GM12878 (cell line): ENCODE measurements around the gene KCNRG. TPM values are rescaled to one million over a fixed set of nuclear protein-coding genes. Genes with fewer than 3 reads are reported as not detected.

ENCODE experiments used
- CHD1 ChIP-seq: IDR thresholded peaks from 2 replicates; pipeline ENCODE4 v1.6.1; 2012; ENCODE audit warnings: low read depth, low read length, improper control_type of control experiment
- CHD4 ChIP-seq: fragments of 200-600 bp; sonication (generic); IDR thresholded peaks from 2 replicates; pipeline ENCODE4 v1.6.1; 2016; ENCODE audit warnings: mild to moderate bottlenecking
- CREB1 ChIP-seq: IDR thresholded peaks from 2 replicates; pipeline ENCODE4 v1.6.1; 2012; ENCODE audit warnings: low read depth, mild to moderate bottlenecking, inconsistent platforms
- CREM ChIP-seq: IDR thresholded peaks from 2 replicates; pipeline ENCODE4 v1.6.1; 2014; ENCODE audit warnings: antibody characterized with exemption, low read depth
- DPF2 ChIP-seq: fragments of 450-650 bp; IDR thresholded peaks from 2 replicates; pipeline ENCODE4 v1.6.1; 2017; ENCODE audit warnings: mild to moderate bottlenecking
- EED ChIP-seq: sonication (generic); IDR thresholded peaks from 2 replicates; pipeline ENCODE4 v1.6.1; 2016; ENCODE audit warnings: antibody characterized with exemption, low read depth
- FOXM1 ChIP-seq: IDR thresholded peaks from 2 replicates; pipeline ENCODE4 v1.6.1; 2012; ENCODE audit warnings: low read depth, mild to moderate bottlenecking, inconsistent platforms, low read length, moderate library complexity
- HDAC2 ChIP-seq: fragments of 200-600 bp; sonication (generic); IDR thresholded peaks from 2 replicates; pipeline ENCODE4 v1.6.1; 2017
- KAT2A ChIP-seq: conservative IDR thresholded peaks from 2 replicates; pipeline ENCODE4 v1.6.1; 2011; ENCODE audit warnings: low read depth, low read length; ENCODE audit not compliant: control insufficient read depth
- NFYA ChIP-seq: IDR thresholded peaks from 2 replicates; pipeline ENCODE4 v1.6.1; 2011; ENCODE audit warnings: low read depth, mild to moderate bottlenecking, low read length, improper control_type of control experiment, borderline replicate concordance
- POU2F2 ChIP-seq: IDR thresholded peaks from 3 replicates; pipeline ENCODE4 v1.6.1; 2011; ENCODE audit warnings: low read depth, mild to moderate bottlenecking, low read length, borderline replicate concordance
- SP1 ChIP-seq: IDR thresholded peaks from one replicate; pipeline ENCODE4 v1.6.1; 2011; ENCODE audit warnings: low read depth, low read length
- SPI1 ChIP-seq: IDR thresholded peaks from 2 replicates; pipeline ENCODE4 v1.6.1; 2011; ENCODE audit warnings: low read depth, mild to moderate bottlenecking, low read length, moderate library complexity, borderline replicate concordance; ENCODE audit not compliant: insufficient read depth
- SREBF2 ChIP-seq: IDR thresholded peaks from 2 replicates; pipeline ENCODE4 v1.6.1; 2012; ENCODE audit warnings: mild to moderate bottlenecking, low read length
- SUPT20H ChIP-seq: IDR thresholded peaks from 2 replicates; pipeline ENCODE4 v1.6.1; 2011; ENCODE audit warnings: low read depth, mild to moderate bottlenecking, low read length, moderate library complexity, borderline replicate concordance; ENCODE audit not compliant: control insufficient read depth
- WRNIP1 ChIP-seq: IDR thresholded peaks from 2 replicates; pipeline ENCODE4 v1.6.1; 2011; ENCODE audit warnings: low read depth, low read length, improper control_type of control experiment, borderline replicate concordance
- YBX1 ChIP-seq: fragments of 450-650 bp; IDR thresholded peaks from 2 replicates; pipeline ENCODE4 v1.6.1; 2016; ENCODE audit warnings: antibody characterized with exemption
- YY1 ChIP-seq: IDR thresholded peaks from 2 replicates; pipeline ENCODE4 v1.6.1; 2011; ENCODE audit warnings: low read depth, mild to moderate bottlenecking, low read length
- ZZZ3 ChIP-seq: IDR thresholded peaks from 2 replicates; pipeline ENCODE4 v1.6.1; 2011; ENCODE audit warnings: low read depth; ENCODE audit not compliant: control insufficient read depth, insufficient read length
- polyA plus RNA-seq, 11 experiments: library from polyadenylated mRNA; depleted of rRNA in 4 of 11; unstranded in 6 of 11; stranded (reverse) in 5 of 11; fragments of >200 nt; fragmentation: Nextera tagmentation in 4 of 11; fragmentation: Illumina TruSeq in 1 of 11; extraction: Ambion mirVana in 4 of 11; extraction: Trizol in 1 of 11; gene quantifications; 1 replicate in 1 of 11; 2 replicates in 10 of 11; pipeline versions ENCODE4 v1.2.1 to v1.2.3, GENCODE V29; 2011 to 2016; ENCODE audit warnings: inconsistent platforms in 2 of 11, missing spikeins in 2 of 11, low read depth in 1 of 11
- total RNA-seq, 4 experiments: library from RNA; depleted of rRNA in 3 of 4; stranded (reverse); fragments of >200 nt in 3 of 4; fragmentation: Illumina TruSeq in 1 of 4; extraction: Trizol in 1 of 4; gene quantifications; 2 replicates each; pipeline versions ENCODE4 v1.2.1 to v1.2.3, GENCODE V29; 2013 to 2021
- TF ChIP-seq, protein P1 (sequence below): fragments of 450-650 bp; formaldehyde crosslinking; IDR thresholded peaks from 2 replicates; pipeline ENCODE4 v1.5.0; 2022; ENCODE audit warnings: mild to moderate bottlenecking, missing genetic modification characterization
- TF ChIP-seq, protein P2 (sequence below): IDR thresholded peaks from 2 replicates; pipeline ENCODE4 v1.6.1; 2012; ENCODE audit warnings: low read depth, low read length, improper control_type of control experiment
- TF ChIP-seq, protein P3 (sequence below): fragments of 150-350 bp; IDR thresholded peaks from 2 replicates; pipeline ENCODE4 v1.6.1; 2014; ENCODE audit warnings: mild to moderate bottlenecking, low read depth, low read length
- TF ChIP-seq, protein P4 (sequence below): IDR thresholded peaks from 2 replicates; pipeline ENCODE4 v1.6.1; 2011; ENCODE audit warnings: low read depth, mild to moderate bottlenecking, low read length, moderate library complexity, borderline replicate concordance; ENCODE audit errors: extremely low read depth
- TF ChIP-seq, protein P5 (sequence below): IDR thresholded peaks from 2 replicates; pipeline ENCODE4 v1.6.1; 2012; ENCODE audit warnings: low read depth, low read length, improper control_type of control experiment

Gene KCNRG
- total and polyA plus RNA-seq, 10 of the 15 experiments (the other 5 are each of a cell fraction or from before 2014, with no cell fraction given): 0.37 to 1.5 (median 0.58) TPM

DNA sequence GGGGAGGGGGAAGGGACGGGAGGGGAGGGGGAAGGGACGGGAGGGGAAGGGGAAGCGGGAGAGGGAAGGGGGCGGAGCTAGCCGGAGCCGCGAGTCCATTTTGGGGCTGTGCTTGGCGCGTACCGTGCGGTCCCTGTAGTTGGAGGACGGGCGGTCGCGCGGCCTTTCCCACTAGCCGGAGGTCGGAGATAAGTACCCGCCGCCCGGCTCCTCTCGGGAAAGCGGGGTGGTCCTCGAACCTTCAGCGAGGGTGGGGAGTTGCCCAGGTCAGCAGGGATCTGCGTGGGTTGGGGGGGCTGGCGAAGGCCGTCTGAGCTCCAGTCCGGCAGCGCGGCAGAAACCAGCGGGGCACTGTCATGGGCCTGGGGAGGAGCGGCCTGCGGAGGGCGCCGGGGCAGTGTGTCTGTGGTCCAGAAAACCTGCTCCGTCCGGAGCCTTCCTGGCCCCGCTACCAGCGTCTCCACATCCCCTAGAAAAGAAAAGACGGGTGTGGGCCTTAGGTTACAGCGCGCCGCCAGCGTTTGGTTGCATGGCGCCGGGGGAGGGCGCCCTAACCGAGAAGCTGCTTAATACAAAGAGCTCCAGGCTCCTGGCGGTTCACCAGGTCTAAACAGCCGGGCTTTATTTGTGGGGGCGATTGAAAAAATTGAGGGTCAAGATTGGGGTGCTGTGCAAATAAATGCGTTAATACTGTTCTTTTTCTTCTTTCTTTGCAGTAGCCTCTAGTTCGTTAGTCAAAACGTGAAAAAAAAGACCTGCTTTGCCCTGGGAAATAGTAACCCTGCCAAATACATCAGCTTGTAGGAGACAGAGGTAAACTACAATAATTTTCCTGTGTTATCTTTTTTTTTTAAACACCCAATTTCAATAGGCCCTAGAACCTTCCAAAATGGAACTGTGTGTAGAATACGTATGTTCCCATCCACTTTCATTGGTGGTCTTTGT is 18.0 kb upstream of the KCNRG start, which contains the start of gene TRIM13 (continued):
- TF ChIP-seq, protein P1, sequence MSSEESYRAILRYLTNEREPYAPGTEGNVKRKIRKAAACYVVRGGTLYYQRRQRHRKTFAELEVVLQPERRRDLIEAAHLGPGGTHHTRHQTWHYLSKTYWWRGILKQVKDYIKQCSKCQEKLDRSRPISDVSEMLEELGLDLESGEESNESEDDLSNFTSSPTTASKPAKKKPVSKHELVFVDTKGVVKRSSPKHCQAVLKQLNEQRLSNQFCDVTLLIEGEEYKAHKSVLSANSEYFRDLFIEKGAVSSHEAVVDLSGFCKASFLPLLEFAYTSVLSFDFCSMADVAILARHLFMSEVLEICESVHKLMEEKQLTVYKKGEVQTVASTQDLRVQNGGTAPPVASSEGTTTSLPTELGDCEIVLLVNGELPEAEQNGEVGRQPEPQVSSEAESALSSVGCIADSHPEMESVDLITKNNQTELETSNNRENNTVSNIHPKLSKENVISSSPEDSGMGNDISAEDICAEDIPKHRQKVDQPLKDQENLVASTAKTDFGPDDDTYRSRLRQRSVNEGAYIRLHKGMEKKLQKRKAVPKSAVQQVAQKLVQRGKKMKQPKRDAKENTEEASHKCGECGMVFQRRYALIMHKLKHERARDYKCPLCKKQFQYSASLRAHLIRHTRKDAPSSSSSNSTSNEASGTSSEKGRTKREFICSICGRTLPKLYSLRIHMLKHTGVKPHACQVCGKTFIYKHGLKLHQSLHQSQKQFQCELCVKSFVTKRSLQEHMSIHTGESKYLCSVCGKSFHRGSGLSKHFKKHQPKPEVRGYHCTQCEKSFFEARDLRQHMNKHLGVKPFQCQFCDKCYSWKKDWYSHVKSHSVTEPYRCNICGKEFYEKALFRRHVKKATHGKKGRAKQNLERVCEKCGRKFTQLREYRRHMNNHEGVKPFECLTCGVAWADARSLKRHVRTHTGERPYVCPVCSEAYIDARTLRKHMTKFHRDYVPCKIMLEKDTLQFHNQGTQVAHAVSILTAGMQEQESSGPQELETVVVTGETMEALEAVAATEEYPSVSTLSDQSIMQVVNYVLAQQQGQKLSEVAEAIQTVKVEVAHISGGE (CRISPR knock-in tag): no peak
- TF ChIP-seq EED (no peak), YBX1 (no peak), FOXM1 (peak; percentile 59; the same call in 1 of the 2 replicates), NFYA (no peak), SPI1 (no peak), CHD1 (no peak), CREB1 (no peak; the same call in none of the 2 replicates), POU2F2 (no peak), SREBF2 (no peak), WRNIP1 (no peak), ZZZ3 (no peak), KAT2A (no peak), SP1 (no peak), SUPT20H (no peak), YY1 (peak; percentile 83), CHD4 (no peak), HDAC2 (no peak), DPF2 (peak; percentile 40), CREM (peak; percentile 36; the same call in 1 of the 2 replicates)
- TF ChIP-seq, protein P2, sequence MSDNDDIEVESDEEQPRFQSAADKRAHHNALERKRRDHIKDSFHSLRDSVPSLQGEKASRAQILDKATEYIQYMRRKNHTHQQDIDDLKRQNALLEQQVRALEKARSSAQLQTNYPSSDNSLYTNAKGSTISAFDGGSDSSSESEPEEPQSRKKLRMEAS: no peak; the same call in 1 of the 2 replicates
- TF ChIP-seq, protein P3, sequence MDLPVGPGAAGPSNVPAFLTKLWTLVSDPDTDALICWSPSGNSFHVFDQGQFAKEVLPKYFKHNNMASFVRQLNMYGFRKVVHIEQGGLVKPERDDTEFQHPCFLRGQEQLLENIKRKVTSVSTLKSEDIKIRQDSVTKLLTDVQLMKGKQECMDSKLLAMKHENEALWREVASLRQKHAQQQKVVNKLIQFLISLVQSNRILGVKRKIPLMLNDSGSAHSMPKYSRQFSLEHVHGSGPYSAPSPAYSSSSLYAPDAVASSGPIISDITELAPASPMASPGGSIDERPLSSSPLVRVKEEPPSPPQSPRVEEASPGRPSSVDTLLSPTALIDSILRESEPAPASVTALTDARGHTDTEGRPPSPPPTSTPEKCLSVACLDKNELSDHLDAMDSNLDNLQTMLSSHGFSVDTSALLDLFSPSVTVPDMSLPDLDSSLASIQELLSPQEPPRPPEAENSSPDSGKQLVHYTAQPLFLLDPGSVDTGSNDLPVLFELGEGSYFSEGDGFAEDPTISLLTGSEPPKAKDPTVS: no peak
- TF ChIP-seq, protein P4, sequence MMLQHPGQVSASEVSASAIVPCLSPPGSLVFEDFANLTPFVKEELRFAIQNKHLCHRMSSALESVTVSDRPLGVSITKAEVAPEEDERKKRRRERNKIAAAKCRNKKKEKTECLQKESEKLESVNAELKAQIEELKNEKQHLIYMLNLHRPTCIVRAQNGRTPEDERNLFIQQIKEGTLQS: no peak
- TF ChIP-seq, protein P5, sequence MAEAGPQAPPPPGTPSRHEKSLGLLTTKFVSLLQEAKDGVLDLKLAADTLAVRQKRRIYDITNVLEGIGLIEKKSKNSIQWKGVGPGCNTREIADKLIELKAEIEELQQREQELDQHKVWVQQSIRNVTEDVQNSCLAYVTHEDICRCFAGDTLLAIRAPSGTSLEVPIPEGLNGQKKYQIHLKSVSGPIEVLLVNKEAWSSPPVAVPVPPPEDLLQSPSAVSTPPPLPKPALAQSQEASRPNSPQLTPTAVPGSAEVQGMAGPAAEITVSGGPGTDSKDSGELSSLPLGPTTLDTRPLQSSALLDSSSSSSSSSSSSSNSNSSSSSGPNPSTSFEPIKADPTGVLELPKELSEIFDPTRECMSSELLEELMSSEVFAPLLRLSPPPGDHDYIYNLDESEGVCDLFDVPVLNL: no peak
